Astrocyte of the spinal cord (primary cell): ENCODE measurements around the gene THSD1.

Experiments used
- DNase-seq: peaks from one replicate; pipeline ENCODE4 v3.0.0; 2011; ENCODE audit warnings: low read depth, low spot score
- H3K4me3 ChIP-seq: 2 replicates; pipeline ENCODE4 v1.5.1; 2011; ENCODE audit warnings: low read depth, mild to moderate bottlenecking, low read length, moderate library complexity
- in situ Hi-C: cut with HindIII; loops from 2 replicates; pipeline ENCODE4 v1.10.0; 2017; ENCODE audit warnings: low sequenced_read_pairs
- TF ChIP-seq, protein P1 (sequence below): IDR thresholded peaks from 2 replicates; pipeline ENCODE4 v1.5.1; 2012; ENCODE audit warnings: low read depth, mild to moderate bottlenecking, low read length, inconsistent platforms

THSD1 gene, protein sequence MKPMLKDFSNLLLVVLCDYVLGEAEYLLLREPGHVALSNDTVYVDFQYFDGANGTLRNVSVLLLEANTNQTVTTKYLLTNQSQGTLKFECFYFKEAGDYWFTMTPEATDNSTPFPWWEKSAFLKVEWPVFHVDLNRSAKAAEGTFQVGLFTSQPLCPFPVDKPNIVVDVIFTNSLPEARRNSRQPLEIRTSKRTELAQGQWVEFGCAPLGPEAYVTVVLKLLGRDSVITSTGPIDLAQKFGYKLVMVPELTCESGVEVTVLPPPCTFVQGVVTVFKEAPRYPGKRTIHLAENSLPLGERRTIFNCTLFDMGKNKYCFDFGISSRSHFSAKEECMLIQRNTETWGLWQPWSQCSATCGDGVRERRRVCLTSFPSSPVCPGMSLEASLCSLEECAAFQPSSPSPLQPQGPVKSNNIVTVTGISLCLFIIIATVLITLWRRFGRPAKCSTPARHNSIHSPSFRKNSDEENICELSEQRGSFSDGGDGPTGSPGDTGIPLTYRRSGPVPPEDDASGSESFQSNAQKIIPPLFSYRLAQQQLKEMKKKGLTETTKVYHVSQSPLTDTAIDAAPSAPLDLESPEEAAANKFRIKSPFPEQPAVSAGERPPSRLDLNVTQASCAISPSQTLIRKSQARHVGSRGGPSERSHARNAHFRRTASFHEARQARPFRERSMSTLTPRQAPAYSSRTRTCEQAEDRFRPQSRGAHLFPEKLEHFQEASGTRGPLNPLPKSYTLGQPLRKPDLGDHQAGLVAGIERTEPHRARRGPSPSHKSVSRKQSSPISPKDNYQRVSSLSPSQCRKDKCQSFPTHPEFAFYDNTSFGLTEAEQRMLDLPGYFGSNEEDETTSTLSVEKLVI

DNA sequence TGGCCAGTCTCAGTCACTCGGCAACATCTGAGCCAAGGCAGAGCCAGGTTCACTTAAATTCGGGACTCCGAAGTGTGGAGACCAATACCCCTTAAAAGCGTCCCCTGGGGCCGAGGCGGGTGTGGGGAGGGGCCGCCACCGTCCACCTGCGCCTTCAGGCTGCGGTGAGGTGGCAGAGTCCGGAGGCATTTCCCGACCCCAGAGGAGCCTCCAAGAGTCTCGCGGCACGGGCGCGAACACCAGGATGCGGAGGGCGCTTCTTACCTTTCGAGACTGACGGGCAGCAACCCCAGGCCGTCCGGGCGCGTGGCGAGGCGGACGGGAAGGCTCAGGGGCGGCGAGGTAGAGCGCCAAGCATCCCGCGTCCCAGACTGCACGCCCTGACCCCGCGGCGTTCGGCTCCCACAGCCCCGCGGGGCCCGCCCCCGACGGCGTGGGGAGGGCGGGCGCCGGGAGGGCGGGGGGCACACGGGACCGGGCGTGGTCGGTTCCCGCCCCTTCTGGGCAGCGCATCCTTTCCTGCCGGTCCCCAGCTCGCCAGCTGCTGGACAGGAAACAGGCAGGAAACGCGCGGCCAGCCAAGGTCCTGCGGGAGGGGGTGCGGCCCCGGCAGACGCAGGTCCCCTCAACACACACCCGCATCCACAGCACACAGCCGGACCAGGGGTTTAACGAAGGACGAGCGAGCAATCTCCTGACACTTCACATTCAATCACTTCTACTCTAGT lies at the start of gene THSD1:
THSD1 (minus strand) TSS at position 406 of the 728 bp plus-strand sequence. CDS start 3,572 bp downstream, outside the sequence.
- DNase-seq, result peak; percentile 28
- H3K4me3 ChIP-seq, result peak within 1 kb of the TSS; percentile 70
- TF ChIP-seq, protein P1, sequence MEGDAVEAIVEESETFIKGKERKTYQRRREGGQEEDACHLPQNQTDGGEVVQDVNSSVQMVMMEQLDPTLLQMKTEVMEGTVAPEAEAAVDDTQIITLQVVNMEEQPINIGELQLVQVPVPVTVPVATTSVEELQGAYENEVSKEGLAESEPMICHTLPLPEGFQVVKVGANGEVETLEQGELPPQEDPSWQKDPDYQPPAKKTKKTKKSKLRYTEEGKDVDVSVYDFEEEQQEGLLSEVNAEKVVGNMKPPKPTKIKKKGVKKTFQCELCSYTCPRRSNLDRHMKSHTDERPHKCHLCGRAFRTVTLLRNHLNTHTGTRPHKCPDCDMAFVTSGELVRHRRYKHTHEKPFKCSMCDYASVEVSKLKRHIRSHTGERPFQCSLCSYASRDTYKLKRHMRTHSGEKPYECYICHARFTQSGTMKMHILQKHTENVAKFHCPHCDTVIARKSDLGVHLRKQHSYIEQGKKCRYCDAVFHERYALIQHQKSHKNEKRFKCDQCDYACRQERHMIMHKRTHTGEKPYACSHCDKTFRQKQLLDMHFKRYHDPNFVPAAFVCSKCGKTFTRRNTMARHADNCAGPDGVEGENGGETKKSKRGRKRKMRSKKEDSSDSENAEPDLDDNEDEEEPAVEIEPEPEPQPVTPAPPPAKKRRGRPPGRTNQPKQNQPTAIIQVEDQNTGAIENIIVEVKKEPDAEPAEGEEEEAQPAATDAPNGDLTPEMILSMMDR, result no peak
- in situ Hi-C loops, result no loop called here

DNA sequence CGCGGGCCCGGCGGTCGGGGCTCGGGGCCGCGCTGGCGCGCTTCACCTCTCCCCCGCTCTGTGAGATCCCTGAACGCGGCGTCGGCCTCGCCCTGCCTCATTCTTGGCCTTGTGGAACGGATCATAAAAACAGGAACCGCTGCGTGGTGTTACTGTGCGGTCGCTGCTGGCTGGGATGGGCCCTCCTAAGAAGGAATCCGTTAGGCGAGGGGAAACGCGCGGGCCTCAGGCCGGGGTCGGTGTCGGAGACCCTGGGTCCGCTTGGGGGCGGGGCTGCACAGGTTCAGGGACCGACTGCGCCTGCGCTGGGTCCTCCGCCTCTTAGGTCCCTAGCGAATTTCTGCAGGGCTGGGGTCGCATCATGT lies 49.7 kb upstream of the THSD1 start:
- peak overlapping the region; percentile 95 for H3K4me3 ChIP-seq
- DNase-seq, result peak; percentile 70
- TF ChIP-seq, protein P1, result no peak
- in situ Hi-C loops, result no loop called here

DNA sequence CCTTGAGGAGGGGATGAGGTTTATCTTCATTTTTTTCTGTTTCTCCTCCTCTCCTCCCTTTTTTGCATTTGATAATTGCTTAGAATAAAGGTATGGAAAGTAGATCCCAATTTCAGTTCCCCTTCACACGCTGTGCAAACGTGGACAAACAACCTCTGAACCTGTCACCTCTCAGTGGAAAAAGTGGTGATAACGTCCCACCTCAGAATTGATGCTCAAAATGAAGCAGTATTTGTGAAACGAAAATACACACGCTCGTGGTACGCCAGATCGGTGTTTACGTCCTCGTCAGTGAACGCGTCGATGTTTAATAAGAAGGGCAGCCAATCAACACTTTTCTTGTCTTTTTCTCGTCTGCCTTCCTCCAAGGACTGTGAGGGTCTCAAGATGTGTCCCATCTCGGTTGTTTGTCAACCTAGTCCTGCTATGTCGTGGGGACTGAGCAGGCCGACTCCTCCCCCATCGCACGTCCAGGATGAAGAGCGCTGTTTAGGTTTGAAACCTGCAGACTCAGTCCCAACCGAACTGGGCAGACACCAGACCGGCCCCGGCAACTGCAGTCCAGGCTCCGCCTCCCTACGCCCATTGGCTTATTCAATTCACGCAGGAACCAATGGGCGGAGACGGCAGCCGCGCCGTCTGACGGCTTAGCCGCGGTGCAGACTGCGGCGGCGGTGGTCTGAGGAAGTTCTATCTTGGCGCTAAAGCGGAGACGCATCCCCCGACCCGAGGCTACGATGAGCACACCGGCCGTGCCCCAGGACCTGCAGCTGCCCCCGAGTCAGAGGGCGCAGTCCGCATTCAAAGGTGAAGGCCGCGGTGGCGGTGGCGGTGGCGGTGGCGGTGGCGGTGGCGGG lies 49.1 kb upstream of the THSD1 start, which contains the start of gene CKAP2:
CKAP2 (plus strand) TSS at position 659 of the 857 bp plus-strand sequence; CDS start at position 738, 79 bp downstream.
- TF ChIP-seq, protein P1, result no peak
- in situ Hi-C loops, result no loop called here
- peak within 1 kb of the TSS; percentile 95 for H3K4me3 ChIP-seq
- DNase-seq, result peak; percentile 96

DNA sequence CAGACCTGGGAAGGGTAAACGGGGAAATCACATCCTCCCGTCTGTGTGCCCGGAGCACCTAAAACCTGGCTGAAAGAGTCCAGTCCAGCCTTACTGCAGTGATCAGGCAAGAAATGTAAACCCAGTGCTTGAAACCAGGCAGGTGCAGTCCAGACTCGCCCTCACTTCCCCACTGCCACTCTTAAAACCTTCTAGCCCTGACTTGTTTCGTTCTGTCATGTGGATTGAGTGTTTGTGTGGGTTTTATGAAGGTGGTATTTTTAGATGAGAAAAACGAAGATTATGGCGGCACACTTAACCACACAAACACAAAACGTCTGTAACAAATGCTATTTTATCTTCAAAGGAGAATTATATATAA lies 48.5 kb upstream of the THSD1 start:
- DNase-seq, result peak; percentile 16
- in situ Hi-C loops, result no loop called here
- TF ChIP-seq, protein P1, result no peak
- H3K4me3 ChIP-seq, result peak overlapping the region; percentile 95

DNA sequence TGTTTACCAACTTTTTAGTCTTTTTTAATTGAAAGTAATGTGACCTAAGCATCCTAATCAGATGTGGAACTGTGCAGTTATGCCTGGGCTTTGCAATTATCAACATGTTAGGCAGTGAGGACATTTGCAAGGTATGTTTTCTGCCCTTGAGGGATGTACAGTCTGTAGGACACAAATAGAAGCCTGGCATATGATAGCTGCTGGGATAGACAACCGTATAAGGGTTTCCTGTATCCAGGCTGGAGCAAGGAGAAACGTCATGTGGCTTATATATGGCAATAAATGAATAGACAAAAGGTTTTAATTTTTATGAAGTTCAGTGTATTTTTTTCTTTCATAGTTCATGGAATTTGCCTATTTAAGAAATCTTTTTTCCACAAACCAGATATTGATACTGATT lies 46.5 kb upstream of the THSD1 start:
- in situ Hi-C loops, result no loop called here
- no peak for DNase-seq
- TF ChIP-seq, protein P1, result no peak
- H3K4me3 ChIP-seq, result no peak overlapping the region
